NCI-H2107 treated with DMSO at 0.1 percent for 48 hours (cell line): Measurements from ENCODE around the gene POC1A.
"Not testable (repeated sequence)": the region's sequence is repeated elsewhere in the genome, so short reads cannot be mapped to it uniquely, and the experiment has no call there.

Experiments used
- DNase-seq: peaks from one replicate; lab custom pipeline; 2025; ENCODE audit not compliant: unreplicated experiment; lab: John Stamatoyannopoulos, UW

The POC1A gene

DNA sequence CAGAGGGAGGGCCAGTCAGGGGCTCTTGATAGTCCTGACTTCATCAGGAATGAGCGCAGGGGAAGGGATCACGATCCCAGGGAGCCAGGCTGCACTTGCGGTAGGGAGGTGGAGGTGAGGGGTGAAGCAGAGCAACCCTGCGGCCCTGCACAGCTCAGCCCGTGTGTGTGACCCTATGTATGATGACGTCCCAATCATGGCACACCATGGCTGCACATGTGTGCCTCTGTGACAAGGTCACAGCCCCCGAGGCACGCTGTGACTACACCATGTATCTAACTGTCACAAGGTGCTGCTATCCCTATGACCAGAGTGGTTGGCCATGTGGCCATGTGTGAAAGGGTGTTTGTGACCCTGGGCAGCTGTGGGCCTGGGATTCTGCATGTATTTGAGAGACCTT is 30.5 kb upstream of the POC1A start:
- no peak for DNase-seq

DNA sequence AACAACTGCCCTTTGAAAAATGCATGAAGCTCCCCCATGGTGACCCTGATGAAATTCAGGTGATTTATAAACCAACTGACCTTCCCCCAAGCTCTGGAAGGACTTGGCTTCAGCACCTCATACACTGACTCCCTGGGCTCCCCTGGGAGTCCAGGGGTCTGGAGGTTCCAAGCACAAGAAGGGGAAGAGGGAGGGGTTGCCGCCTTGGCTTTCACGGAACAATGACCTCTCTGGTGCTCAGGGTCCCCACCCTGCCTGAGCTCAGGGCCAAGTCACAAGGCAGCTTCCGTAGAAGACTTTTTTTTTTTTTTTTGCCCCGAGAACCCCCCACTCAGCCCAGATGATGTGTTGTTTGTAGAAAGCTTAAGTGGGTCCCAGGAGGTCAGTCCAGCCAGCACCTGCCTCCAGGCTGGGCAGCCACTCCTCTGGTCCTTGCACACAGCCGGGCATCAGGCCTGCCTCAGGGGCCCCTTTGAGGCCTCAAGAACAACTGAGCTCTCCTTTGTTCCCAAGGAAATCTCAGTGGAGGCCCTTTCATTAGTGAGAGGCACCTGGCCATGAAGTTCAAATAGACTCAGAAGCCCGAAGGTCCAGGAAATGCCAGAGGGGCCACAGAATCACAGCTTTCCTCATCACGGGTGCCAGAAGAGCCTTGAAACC is 29.7 kb upstream of the POC1A start:
- DNase-seq: no peak

DNA sequence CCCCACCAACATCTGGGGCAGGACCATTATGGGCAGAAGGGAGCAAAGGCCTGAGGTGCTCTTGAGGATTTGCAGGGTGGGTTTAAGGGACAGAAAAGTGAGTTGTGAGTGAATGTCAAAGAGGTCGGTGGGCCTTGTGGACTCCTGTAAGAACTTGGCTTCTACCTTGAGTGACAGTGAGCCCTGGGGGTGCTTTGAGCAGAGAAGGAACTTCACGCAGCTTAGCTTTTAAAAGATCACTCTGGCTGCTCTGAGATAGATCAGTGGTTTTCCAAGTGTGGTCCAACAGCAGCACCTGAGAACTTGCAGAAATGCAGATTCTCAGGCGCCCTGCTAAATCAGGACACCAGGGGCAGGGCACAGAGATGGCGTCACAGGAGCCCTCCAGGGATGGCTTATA is 28.5 kb upstream of the POC1A start:
- no peak for DNase-seq

DNA sequence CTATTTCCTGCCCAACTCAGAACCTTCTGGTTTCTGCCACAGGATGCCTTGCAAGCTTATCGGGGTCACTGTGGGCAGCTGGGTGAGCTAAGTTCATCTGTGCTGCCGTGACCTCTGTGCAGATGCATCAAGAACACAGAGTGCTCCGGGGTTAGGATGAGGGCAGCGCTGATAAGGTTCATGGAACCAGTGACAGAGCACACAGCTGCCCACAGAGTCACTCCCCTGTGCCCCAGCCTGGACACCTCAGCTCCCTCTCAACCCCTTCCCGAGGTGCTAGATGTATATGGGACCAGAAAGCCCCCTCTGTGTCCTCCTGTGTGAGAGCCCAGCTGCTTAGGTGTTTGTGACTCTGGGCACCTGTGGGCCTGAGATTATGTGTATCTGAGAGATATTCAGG is 28.0 kb upstream of the POC1A start:
- no peak for DNase-seq

DNA sequence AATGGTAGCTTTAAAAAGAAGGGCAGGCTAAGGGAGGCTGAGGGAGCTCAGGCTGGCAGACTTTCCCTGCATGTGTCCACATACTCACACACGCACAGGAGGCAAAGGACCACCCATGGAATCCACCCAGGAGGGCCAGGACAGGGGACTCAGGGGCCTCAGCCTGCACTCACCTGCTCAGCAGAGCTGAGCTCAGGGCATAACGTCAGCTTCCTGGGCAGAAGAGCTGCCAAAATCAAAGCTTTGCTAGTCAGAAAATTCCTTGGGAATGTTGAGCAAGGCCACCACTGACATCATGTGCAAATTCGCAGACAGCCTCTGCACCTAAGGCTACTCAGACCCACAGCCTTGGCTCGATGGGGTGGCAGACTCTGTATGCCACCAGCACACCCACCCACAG is 27.3 kb upstream of the POC1A start:
- no peak for DNase-seq

DNA sequence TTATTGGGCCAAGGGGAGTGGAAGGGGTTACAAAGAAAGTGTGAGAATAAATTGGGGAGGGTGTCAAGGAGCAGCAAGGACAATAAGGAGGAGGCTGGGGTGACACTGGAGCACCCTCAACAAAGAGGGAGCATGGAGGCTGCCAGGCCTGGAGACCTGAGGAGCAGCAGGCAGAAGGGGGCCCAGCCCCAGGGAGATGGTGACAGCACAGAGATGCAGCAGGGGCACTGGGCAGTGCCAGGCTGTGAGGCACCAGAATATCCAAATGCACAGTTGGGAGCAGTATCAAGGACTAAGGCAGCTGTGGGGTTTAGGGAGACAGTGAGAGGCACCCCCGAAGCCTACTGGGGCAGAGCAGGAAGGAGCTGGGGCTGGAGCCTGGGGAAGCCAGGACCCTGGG is 24.3 kb upstream of the POC1A start:
- DNase-seq: no peak

DNA sequence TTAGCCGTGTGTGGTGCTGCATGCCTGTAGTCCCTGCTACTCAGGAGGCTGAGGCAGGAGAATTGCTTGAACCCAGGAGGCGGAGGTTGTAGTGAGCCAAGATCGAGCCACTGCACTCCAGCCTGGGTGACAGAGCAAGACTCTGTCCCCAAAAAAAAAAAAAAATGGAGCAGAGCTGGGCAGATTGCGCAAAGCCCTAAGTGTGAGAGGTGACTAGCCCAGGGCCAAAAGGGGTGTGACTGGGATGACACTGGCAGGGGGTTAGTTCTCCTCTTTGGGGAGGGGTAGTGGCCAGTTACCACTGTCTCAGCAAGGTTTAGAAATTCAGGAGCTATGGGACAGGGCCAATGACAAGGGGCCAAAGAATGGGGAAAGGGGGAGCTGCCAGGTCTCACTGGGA is 23.9 kb upstream of the POC1A start:
- not testable (repeated sequence) for DNase-seq

DNA sequence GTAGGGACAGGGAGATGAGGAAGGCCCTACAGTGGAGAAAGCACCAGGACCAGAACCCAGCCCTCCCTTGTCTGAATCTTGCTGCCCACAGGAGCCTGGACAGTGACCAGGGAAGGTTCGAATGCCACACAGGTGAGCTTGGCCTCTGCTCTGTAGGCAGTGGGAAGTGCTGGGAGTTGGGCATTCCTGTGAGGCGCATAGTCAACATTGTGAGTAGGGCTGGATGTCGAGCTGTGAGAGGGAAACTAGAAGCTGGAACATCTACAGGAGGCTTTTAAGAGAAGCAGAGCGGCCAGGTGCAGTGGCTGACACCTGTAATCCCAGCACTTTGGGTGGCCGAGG is 23.4 kb upstream of the POC1A start:
- DNase-seq: no peak

DNA sequence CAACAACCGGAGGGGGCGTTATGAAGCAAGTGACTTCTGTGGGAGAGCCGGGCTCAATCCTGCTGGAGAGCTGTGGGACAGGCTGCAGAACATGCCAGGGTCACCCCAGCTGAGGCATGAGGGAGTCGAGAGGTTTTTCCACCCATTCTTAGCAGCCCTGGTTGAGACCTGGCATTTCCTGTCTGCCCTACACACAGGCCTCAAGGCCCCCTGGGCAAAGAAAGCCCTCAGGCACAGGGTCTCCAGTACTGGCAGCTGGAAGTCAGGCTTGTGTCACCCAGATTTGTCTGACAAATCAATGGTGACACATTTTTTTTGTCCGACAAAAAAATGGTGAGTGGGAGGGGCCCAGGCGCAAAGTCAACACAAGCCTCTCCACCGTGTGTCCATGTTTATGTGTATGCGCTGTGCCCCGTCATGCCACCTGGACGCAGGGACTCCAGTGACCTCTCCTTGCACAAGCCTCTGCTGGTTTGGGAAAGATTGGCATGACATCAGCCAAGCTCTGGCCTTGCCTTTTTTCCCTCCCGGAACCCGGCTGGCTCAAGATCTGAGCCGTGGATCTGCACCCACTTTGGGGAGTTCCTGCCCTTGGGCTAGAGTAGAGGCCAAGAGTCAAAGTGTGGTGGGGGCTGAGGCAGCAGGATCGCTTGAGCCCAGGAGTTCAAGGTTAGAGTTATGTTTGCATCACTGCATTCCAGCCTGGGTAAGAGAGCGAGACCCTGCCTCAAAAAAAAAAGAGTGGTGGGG is 22.9 kb upstream of the POC1A start:
- DNase-seq: no peak

DNA sequence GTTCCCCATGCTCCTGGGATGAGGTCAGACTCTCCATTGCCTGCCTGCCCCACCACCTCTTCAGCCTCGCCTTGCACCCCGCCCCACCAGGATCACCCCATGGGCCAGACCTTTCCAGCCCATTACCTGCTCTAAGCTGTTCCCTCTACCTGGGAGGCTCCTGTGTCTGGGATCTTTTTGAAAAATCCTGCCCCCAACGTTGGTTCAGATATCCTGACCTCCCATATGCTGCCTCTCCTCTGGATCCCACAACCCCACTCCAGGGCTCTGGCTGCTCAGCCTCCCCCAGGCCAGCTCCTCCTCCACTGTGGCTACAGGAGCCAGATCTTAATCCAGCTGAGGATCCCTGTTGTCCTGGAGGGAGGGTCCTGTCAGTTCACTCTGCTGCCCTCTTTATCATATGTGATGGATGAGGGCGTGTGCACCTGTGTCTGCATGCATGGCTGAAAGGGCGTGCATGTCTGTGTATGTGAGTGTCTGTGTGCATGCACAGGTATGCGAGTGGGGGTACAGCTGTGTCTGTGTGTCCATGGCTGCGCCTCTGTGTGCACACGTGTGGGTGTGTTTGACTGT is 22.0 kb upstream of the POC1A start:
- DNase-seq: no peak

DNA sequence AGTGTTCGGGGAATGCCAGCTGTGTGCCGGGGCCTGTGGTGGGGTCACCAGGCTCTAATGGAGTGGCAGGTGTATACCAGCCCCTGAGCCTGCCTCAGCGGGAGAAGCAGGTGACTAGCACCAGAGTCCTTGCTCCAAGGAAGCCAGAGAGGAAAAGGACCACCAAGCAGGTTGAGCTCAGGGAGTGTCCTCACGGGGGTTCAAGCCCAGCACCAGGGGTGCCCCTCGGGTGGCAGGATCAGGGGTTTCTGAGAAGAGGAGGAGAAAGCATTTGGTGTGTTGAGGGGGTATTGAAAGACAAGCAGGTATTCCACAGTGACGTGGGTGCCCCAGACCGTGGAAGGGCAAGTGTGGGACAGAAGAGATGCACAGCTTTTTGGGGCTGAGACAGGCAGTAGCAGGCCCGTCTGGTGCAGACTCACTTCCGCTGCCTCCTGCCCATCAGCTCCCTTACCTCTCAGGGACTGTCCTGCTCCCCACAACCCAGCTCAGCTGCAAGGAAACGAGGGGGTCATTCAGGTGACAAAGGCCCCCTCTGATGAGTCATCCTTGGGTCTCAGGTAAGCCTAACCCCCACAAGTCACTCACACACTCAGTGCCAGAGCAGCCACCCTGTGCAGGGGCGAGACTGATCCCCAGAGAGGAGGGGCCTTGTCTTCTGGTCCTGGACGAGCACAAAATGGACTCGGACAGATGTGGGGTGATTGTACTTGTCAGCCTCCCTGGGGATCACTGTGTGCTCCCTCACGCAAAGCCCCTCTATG is 21.4 kb upstream of the POC1A start:
- DNase-seq: no peak

DNA sequence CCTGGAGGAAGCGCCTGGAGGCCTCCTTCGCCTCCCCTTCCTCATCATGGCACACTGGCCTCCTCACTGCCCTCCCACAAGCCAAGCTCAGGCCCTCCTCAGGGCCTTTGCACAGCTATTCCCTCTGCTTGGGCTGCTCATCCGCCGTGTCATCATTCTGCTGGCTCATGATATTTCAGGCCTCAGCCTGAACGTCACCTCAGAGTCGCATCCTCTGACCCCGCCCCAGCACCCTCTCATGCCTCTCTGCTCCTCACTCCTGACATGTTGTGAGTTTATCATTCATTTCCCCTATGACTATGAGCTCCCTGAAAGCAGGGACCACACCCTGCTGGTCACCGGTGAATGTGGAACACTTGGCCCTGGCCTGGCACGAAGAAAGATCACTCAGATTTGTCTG is 20.7 kb upstream of the POC1A start:
- no peak for DNase-seq

DNA sequence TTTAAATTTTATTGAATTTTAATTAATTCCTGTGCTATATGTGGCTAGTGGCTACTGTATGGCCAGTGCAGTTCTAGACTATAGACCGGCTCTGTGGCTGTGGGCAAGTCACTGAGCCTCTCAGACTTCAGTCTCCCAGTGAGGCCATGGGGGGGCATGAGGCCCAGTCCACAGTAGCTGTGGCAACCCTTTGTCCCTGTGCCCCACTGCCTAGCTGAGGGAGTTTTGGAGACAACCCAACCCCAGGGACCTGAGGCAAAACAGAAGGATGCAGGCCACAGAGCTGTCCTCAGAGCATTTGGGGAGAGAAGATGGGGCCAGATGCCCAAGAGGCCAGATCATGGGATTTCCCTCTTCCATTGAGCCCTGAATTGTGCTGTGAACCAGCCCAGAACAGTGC is 18.9 kb upstream of the POC1A start:
- no peak for DNase-seq

DNA sequence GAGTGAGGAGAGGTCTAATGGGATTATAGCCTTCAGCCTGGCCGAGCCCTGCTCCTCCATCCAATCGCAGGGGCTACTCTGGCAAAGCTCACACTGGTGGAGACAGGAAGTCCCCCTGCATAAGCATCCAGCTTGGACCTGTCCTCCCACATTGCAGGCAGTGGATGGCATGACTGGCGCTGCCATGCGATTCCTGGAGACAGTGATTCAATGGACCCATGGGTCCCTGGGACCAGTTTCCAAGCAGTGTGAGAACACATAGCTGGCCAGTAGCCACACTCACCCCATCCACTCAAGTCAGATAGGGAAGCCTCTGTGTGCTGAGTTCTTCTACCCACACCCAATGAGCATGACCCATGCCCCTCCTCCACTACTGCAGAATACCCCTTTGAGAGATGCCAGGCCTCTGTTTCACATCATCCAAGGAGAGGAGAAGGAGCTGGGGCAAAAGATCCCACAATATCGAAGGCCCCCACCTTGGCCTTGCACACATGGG is 18.1 kb upstream of the POC1A start:
- no peak for DNase-seq

DNA sequence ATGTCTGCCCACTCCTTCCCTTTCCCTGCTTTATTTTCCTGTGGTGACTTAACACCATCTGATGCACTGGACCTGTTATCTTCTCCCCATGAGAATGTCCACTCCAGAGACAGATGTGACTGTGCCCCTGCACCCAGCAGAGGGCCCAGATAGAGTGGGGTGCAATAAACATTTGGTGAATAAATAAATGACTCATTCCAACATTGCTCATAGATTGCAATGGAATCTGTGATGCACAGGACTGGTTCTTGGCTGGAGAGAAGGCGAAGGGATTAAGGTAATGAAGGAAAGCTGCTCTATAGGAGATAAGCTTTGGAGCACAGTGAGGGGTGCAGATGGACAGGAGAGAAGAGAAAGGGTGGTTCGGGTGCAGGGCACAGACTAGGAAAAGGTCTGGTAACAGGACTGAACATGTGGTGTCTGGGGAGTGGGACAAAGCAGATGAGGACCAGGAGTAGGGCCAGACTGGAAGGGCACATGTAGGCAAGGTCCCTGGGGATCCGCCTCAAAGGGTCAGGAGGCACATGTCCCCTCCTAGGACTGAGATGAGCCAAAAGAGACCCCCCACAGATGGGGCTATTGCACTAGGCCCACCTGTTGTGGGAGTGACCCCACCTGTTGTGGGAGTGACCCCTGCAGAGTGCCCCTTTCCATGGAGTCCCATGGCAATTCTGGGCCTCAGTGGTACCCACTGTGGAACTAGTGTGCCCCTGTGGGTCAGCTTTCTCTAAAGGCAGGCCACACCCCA is 17.5 kb upstream of the POC1A start:
- DNase-seq: no peak

DNA sequence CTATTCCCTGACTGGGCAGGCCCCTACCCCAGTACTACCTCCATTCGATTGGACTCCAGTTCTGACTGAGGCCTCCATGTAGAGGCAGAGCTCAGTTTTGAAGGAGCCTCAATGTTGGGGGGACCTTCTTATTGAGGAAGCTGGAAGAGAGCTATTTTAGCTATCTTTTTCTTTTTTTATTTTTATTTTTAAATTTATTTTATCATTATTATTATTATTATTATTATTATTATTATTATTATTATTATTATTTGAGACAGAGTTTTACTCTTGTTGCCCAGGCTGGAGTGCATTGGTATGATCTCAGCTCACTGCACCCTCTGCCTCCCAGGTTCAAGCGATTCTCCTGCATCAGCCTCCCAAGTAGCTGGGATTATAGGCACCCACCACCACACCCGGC is 16.0 kb upstream of the POC1A start:
- not testable (repeated sequence) for DNase-seq

DNA sequence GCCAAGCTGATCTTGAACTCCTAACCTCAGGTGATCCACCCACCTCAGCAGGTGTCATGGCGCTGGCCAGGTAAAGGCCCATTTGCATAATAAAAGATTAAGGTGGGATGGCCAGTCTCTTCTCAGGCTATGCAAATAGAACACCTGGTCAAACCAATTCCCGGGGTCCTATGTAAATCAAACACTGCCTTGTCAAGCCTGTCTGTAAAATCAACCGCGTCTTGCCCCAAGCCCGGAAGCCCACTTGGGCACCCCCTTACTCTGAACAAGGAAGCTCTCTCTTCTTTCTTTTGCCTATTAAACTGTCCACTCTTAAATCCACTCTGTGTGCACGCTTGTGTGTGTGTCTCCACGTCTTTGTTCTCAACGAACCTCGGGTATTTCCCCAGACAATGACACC is 13.0 kb upstream of the POC1A start:
- DNase-seq: no peak

DNA sequence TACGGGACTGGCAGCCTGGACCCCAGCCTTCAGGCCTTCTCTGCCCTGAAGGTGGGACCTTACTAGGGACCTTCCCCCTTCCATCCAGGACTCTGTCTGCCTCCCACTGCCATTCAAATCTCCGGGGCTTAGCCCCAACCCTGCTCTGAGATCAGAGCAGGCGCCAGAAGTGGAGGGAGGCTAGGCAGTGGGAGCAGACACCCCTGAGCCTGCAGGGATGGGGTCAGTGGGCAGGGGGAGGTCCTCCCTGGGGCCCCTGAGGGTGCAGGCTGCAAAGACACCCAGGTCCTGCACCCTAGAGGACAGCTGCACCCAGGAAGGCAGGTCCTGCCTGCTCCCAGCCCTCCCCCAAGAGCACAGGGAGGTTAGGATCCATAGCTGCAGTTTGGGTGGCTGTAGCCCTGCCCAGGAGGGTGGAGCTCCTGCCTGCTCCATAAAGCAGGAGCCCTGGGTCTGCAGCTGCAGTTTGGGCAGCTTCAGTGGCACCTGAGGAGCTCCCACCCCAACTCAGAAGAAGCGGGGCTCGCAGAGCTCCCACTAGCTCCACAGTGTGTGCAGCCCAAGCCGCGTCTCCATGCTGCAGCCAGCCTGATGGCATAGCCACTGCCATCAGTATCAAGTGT is 8.1 kb upstream of the POC1A start:
- no peak for DNase-seq

DNA sequence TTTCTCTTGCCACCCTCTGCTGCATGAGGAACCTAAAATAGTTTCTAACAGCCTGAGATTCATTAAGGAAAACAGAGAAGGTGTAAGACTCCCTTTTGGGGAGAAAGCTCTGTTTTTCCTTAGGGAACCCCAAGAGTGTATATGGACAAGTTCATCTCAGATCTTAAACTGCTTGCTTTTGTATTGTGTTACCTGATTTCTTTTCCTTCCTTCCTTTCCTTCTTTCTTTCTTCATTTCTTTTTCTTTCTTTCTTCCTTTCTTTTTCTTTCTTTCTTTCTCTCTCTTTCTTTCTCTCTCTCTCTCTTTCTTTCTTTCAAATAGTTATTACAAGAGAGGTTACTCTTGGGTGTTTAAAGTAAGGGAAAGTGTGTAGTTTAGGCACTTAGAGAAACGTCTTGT is 5.3 kb upstream of the POC1A start:
- no peak for DNase-seq

DNA sequence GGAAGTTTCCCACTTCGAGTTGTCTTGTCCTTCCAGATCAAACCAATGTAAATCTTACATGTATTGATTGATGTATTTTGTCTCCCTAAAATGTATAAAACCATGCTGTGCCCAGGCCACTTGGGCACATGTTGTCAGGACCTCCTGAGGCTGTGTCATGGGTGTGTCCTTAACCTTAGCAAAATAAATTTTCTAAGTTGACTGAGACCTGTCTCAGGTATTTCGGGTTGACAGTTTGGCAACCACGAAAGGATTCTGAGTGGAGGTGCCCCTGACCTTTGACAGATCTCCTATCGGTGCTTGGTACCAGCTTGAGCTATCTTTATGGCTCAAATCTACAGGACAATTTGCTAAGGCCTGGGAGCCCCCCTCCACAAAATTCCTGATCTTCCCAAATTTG is 1.7 kb upstream of the POC1A start:
- no peak for DNase-seq
